Measurements from ENCODE around the gene RIN1.
A peak's percentile ranks its signal among the peaks of the same experiment; 100 is the strongest.
"Not testable (repeated sequence)": the region's sequence is repeated elsewhere in the genome, so short reads cannot be mapped to it uniquely, and the experiment has no call there.

Gene RIN1

DNA sequence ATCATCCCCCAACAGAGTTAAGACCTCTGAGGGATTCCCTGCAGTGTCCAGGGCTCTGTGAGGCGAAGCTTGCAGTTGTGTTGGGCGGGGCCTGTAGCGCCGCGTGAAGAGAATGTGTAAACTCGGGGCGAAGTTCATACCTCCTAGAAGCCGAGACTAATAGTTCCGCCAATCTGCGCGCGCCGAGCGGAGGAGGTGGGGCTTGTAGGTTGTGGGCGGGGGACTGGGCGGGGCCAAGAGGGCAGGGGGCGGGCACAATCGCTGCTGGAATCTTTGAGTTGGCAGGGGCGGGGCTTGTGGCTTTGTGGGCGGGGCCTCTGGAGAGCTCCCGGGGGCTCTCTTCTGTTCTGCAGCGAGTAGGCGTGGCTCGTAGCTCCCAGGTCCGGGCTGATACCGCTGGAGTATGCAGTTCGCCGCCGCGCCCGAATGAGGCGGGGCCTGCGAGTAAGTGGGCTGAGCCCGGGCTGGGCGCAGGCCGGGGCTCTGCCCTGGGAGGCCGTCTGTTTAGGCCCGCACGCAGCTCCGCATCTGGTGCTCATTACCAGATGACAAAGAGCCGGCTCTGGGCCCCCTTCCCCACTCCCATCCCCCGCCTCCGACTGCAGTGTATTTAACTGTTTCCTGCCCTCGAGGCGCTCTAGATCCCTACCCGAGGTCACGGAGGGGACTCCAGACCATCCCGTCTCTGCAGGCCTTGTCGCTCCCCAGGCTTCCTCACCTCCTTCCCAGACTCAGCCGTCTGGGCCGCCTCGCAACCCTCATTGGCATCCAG is 23.5 kb downstream of the RIN1 start:
- H3K36me3 Mint-ChIP-seq = no peaks in the 10 kb centered on the region
- H3K4me1 Mint-ChIP-seq = peaks cover 9% of the 10 kb centered on the region
- H3K4me3 Mint-ChIP-seq = peak overlapping the region; percentile 90
- peak overlapping the region; percentile 77 for H3K27ac Mint-ChIP-seq
- DNase-seq (ENCODE audit: low spot score in 2 of 2) (peak; percentile 96 to 98), ATAC-seq (ENCODE audit: low read depth) (peak; percentile 61)
- H3K27me3 Mint-ChIP-seq = no peaks in the 10 kb centered on the region
- H3K9me3 Mint-ChIP-seq = no peaks in the 10 kb centered on the region

DNA sequence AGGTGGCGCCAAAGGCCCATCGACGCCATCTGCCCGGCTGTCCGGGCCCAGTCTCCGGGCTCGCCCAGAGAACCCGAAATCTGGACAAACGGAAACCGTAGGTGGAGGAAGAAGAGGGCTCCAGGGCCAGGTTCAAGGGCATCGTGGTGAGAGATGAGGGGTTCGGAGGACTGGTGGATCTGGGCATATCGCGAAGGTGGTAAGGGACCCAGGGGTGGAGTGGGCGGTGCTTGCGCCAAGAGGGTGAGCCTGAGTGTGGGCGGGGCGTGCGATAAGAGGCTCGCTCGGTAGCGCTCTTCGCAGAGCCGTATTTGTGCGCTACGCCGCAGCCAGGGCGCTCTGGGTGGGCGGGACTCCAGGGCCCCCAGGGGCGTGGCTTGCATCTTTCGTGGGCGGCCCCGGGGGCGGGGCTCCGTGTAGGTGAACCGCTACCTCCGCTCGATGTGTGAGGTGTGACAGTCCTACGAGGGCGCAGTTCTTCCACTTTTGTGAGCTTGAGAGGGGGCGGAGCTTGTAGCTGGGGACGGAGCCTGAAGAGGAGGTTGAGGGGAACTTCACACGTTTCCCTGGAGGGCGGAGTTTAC is 24.2 kb downstream of the RIN1 start:
- Mint-ChIP-seq H3K36me3 (no peaks in the 10 kb centered on the region), H3K27me3 (peaks cover 3% of the 10 kb centered on the region), H3K9me3 (no peaks in the 10 kb centered on the region), H3K27ac (peak overlapping the region; percentile 77), H3K4me1 (peaks cover 6% of the 10 kb centered on the region), H3K4me3 (peak overlapping the region; percentile 90)
- peak; percentile 73 for ATAC-seq (ENCODE audit: low read depth)
- peak; percentile 97 to 98 for DNase-seq (ENCODE audit: low spot score in 2 of 2)

DNA sequence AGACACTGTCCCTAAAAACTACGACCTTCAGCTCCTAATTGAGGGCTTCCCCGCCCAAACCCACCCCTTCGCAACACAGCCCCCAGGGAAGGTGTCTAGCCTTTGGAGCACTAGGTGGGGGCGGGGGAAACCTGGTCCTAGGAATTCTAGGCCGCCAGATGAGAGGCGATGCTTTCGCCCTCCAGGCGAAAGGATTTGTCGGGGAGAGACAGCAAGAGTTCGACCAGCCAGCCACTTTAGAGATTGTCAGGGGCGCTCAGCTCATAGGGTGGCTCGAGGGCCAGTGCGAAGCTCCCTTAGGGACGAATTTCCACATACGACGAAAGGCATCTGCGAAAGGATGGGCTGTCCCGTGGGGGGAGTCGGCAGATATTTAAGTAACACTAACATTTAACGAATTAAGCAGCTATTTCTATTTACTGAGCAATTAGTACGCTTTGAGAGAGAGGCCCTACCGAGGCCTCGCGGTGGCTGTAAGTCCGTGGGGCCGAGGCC is 24.7 kb downstream of the RIN1 start:
- H3K4me3 Mint-ChIP-seq = peak overlapping the region; percentile 90
- H3K4me1 Mint-ChIP-seq = peaks cover 6% of the 10 kb centered on the region
- DNase-seq (ENCODE audit: low spot score in 2 of 2) (no peak), ATAC-seq (ENCODE audit: low read depth) (peak; percentile 37)
- H3K27me3 Mint-ChIP-seq = peaks cover 3% of the 10 kb centered on the region
- H3K36me3 Mint-ChIP-seq = no peaks in the 10 kb centered on the region
- no peaks in the 10 kb centered on the region for H3K9me3 Mint-ChIP-seq
- peak overlapping the region; percentile 77 for H3K27ac Mint-ChIP-seq

DNA sequence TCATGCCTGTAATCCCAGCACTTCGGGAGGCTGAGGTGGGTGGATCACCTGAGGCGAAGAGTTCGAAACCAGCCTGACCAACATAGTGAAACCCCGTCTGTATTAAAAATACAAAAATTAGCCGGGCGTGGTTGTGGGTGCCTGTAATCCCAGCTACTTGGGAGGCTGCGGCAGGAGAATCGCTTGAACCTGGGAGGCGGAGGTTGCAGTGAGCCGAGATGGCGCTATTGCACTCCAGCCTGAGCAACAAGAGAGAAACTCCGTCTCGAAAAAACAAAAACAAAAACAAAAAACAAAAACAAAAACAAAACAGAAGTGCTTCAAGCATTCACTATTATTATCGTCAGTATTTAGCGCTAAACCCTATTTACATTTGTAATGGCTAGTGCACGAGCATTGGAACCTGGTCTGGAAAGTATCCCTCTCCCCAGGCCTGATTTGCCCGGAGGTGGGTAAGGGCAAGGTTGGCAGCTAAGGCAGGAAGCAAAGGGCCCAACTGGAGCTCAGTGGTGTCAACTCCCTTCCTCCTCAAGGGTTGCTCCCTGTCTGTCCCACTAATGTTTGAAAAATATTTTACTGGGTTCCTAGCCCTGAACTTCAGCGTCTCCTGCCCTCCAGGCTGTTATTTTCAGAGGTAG is 25.3 kb downstream of the RIN1 start:
- not testable (repeated sequence) for ATAC-seq (ENCODE audit: low read depth); H3K27me3 Mint-ChIP-seq; H3K4me3 Mint-ChIP-seq; H3K36me3 Mint-ChIP-seq; H3K9me3 Mint-ChIP-seq; DNase-seq (ENCODE audit: low spot score in 2 of 2); H3K4me1 Mint-ChIP-seq; H3K27ac Mint-ChIP-seq

DNA sequence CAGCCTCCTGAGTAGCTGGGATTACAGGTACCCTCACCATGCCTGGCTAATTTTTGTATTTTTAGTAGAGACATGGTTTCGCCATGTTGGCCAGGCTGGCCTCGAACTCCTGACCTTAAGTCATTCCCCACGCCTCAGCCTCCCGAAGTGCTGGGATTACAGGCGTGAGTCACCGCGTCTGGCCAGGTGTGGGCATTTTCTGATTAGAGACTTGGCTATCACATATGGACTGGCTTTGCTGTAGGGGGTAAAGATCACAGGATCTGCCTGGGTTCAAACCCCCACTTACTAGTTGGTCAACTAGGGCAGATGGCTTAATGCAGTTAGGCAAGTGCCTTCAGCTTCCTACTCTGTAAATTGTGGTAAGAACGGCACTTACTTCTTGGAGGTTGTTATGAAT is 25.9 kb downstream of the RIN1 start:
- H3K9me3 Mint-ChIP-seq = no peaks in the 10 kb centered on the region
- no peak for DNase-seq (ENCODE audit: low spot score in 2 of 2)

DNA sequence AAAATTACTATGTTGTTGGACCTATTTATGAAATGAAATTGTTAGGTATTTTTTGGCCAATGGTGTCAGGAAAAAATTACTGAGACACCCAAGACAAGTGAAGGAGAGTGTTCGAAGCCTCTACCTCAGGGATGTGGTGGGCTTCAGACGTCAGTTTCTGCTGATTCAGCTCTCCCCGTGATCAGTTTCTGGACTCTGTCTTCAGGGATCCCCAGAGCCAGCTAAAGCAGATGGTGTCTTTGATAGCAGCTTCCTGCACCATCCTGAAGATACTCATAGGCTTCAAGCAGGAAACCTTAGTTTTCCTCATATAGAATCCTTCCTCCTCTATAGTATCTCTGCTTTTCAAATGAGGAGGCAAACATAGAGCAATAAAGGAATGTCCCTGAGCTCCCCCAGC is 26.8 kb downstream of the RIN1 start:
- DNase-seq (ENCODE audit: low spot score in 2 of 2) (no peak), ATAC-seq (ENCODE audit: low read depth) (no peak)
- H3K9me3 Mint-ChIP-seq = no peaks in the 10 kb centered on the region
- H3K27ac Mint-ChIP-seq = no peak overlapping the region
- H3K27me3 Mint-ChIP-seq = peaks cover 7% of the 10 kb centered on the region
- no peaks in the 10 kb centered on the region for H3K36me3 Mint-ChIP-seq
- H3K4me3 Mint-ChIP-seq = no peak overlapping the region
- H3K4me1 Mint-ChIP-seq = peaks cover 6% of the 10 kb centered on the region

More for the DNA sequence above, 25.9 kb downstream of the RIN1 start:
- ATAC-seq (ENCODE audit: low read depth) = no peak
- Mint-ChIP-seq H3K4me3 (no peak overlapping the region), H3K36me3 (no peaks in the 10 kb centered on the region), H3K27me3 (peaks cover 3% of the 10 kb centered on the region), H3K4me1 (peaks cover 6% of the 10 kb centered on the region), H3K27ac (no peak overlapping the region)

DNA sequence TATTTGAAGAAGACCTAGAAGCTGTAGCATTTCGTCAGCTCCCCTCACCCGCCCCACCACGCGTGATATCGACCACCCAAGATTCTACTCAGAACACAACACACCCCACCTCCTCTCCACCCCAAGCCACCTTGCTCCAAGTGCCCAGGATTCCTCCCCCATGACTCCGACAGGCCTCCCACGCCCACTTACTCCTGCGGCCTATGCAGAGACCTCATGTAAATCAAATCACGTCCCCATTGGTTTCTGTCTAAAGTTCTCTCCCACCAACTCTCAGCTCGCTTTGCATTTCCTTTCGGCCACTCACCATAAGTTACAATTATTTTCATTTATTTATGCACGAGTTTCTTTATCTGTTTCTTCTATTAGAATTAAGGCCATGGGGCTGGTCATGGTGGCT is 33.6 kb downstream of the RIN1 start:
- Mint-ChIP-seq H3K27ac (no peak overlapping the region), H3K4me3 (no peak overlapping the region), H3K9me3 (no peaks in the 10 kb centered on the region), H3K27me3 (peaks cover 7% of the 10 kb centered on the region), H3K36me3 (no peaks in the 10 kb centered on the region), H3K4me1 (no peaks in the 10 kb centered on the region)
- ATAC-seq (ENCODE audit: low read depth) (no peak), DNase-seq (ENCODE audit: low spot score in 2 of 2) (no peak)

DNA sequence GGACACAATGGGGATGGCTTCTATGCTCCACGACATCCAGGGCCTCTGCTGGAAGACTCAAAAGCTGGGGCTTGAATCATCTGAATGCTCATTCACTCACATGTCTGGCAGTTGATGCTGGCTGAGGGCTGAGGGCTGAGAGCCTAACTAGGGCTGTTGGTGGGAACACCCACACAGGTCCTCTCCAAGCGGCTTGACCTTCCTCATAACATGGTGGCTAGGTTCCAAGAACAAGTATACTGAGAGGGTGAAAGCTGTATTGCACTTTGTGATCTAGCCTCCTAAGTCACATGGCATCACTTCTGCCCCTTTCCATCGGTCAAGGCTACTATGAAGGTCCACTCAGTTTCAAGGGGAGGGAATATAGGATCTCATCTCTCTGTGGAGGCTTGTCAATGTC is 37.0 kb downstream of the RIN1 start:
- no peaks in the 10 kb centered on the region for H3K9me3 Mint-ChIP-seq
- peaks cover 6% of the 10 kb centered on the region for H3K27me3 Mint-ChIP-seq
- no peaks in the 10 kb centered on the region for H3K36me3 Mint-ChIP-seq
- no peaks in the 10 kb centered on the region for H3K4me1 Mint-ChIP-seq
- ATAC-seq (ENCODE audit: low read depth) (no peak), DNase-seq (ENCODE audit: low spot score in 2 of 2) (no peak)
- no peak overlapping the region for H3K4me3 Mint-ChIP-seq
- no peak overlapping the region for H3K27ac Mint-ChIP-seq

DNA sequence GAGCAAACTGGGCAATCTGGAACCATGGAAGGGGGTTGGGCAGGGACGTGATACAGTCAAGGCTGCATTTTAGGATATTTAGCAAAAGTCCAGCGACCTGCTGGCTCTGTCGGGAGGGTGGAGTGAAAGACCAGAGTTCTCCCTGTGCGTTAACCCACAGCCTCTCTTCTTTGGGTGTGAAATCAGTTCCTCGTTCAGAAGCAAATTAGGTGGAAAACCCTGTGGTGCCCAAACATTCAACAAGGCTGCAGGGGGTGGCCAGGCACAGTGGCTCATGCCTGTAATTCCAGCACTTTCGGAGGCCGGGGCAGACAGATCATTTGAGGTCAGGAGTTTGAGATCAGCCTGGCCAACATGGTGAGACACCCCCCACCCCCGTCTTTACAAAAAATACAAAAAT is 38.6 kb downstream of the RIN1 start:
- H3K4me3 Mint-ChIP-seq = no peak overlapping the region
- H3K9me3 Mint-ChIP-seq = no peaks in the 10 kb centered on the region
- H3K27ac Mint-ChIP-seq = no peak overlapping the region
- peaks cover 14% of the 10 kb centered on the region for H3K27me3 Mint-ChIP-seq
- ATAC-seq (ENCODE audit: low read depth) (no peak), DNase-seq (ENCODE audit: low spot score in 2 of 2) (no peak)
- peaks cover 4% of the 10 kb centered on the region for H3K4me1 Mint-ChIP-seq
- H3K36me3 Mint-ChIP-seq = no peaks in the 10 kb centered on the region

DNA sequence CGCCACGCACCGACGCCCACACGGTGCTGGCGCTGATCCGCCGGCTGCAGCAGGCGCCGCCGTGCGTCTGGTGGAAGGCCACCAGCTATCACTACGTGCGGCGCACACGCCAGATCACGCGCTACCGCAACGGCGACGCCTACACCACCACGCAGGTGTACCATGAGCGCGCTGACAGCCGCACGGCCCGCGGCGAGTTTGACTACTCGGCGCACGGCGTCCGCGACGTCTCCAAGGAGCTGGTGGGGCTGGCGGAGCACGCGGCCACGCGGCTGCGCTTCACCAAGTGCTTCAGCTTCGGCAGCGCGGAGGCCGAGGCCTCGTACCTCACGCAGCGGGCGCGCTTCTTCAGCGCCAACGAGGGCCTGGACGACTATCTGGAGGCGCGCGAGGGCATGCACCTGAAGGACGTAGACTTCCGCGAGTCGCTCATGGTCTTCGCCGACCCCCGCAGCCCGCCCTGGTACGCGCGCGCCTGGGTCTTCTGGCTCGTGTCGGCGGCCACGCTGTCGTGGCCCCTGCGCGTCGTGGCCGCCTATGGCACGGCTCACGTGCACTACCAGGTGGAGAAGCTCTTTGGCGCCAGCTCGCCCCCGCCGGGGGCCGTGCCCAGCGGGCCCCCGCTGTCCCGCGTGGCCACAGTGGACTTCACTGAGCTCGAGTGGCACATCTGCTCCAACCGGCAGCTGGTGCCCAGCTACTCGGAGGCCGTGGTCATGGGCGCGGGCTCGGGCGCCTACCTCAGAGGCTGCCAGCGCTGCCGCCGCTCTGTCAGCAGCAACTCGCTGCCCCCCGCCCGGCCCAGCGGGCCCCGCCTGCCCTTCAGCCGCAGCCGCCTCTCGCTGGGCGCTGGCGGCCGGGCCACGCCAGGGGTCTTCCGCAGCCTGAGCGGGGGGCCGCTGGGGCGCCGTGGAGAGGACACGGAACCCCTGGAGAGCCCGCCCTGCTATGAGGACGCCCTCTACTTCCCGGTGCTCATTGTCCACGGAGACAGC is 41.3 kb downstream of the RIN1 start:
- Mint-ChIP-seq H3K27ac (no peak overlapping the region), H3K27me3 (peaks cover 18% of the 10 kb centered on the region), H3K4me1 (peaks cover 12% of the 10 kb centered on the region), H3K36me3 (no peaks in the 10 kb centered on the region), H3K4me3 (no peak overlapping the region), H3K9me3 (no peaks in the 10 kb centered on the region)
- DNase-seq (ENCODE audit: low spot score in 2 of 2) (no peak), ATAC-seq (ENCODE audit: low read depth) (no peak)

DNA sequence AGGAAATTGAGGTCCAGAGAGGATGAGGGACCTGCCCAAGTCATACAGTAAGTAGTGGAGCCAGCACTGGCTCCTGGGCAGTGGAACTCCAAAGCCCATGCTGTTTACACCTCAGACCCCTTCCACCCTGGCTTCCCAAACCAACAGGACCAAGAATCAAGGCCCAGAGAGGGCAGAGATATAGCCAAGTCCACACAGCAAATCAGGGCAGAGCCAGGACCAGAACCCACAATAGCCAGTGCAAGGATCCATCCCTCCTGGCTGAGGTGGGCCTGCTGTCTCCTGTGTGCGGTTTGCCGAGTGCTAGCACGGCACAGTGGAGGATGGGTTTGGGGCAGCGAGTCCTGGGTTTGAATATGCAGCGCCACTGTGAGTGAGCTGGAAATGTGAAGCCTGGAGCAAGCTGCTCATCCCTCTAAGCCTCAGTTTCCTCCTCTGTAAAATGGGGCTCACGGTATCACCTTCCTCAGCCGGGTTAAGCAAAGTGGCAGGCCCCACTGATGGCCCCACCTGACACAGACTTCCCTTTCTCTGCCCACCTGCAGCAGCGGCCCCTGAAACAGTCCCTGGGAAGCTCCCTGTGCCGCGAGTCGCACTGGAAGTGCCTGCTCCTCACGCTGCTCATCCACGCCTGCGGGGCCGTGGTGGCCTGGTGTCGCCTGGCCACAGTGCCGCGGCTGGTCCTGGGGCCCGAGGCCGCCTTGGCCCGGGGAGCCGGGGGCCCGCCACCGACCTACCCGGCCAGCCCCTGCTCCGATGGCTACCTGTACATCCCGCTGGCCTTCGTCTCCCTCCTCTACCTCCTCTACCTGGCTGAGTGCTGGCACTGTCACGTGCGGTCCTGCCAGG is 42.2 kb downstream of the RIN1 start:
- no peak for DNase-seq (ENCODE audit: low spot score in 2 of 2)
- Mint-ChIP-seq H3K9me3 (no peaks in the 10 kb centered on the region), H3K27ac (no peak overlapping the region), H3K36me3 (no peaks in the 10 kb centered on the region), H3K4me1 (peaks cover 20% of the 10 kb centered on the region), H3K4me3 (no peak overlapping the region), H3K27me3 (peaks cover 18% of the 10 kb centered on the region)
- no peak for ATAC-seq (ENCODE audit: low read depth)

DNA sequence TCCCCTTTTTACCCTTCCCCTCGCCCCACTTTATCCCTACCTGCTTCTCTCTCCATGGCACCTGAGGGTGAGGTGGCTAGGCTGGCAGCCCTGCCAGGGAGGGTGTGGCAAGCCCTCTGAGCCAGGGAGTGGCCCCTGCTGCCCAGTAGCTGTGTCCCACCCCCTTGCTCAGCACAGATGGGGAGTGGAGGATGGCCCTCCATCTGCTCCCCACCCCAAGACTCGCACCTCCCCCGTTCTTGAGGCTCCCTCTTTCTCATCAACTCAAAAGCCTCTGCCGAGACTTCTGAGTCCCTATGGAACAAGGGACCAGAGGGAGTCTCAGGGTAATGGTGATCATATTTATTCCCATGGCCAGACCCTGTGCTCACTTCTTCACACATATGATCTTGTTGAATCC is 42.9 kb downstream of the RIN1 start:
- ATAC-seq (ENCODE audit: low read depth) (no peak), DNase-seq (ENCODE audit: low spot score in 2 of 2) (no peak)
- Mint-ChIP-seq H3K36me3 (no peaks in the 10 kb centered on the region), H3K9me3 (no peaks in the 10 kb centered on the region), H3K27me3 (peaks cover 18% of the 10 kb centered on the region), H3K4me1 (peaks cover 22% of the 10 kb centered on the region), H3K4me3 (peak overlapping the region; percentile 1), H3K27ac (no peak overlapping the region)
